Uterus (tissue), 4 donors: ENCODE results near the gene LRP8. TPM values are rescaled to one million over a fixed set of nuclear protein-coding genes. Genes with fewer than 3 reads are reported as not detected.

Experiments
- DNase-seq, 2 donors: peaks; one replicate each; pipeline ENCODE4 v3.0.0-alpha.2; 2019 to 2020
- H3K27ac ChIP-seq, 2 donors: fragments of 200-600 bp; sonication (generic); 1 replicate in 1 of 2; 2 replicates in 1 of 2; pipeline ENCODE4 v1.5.1; 2016 to 2018
- H3K27me3 ChIP-seq, 2 donors: fragments of 200-600 bp; sonication (generic); one replicate each; pipeline ENCODE4 v1.5.1; 2018 to 2019; ENCODE audit warnings: control low read depth in 1 of 2
- H3K36me3 ChIP-seq, 2 donors: fragments of 200-600 bp; sonication (generic); one replicate each; pipeline ENCODE4 v1.5.1; 2019; ENCODE audit warnings: control low read depth in 1 of 2
- H3K4me1 ChIP-seq, 2 donors: fragments of 200-600 bp; sonication (generic); one replicate each; pipeline ENCODE4 v1.5.1; 2018 to 2019; ENCODE audit warnings: control low read depth in 1 of 2
- H3K4me3 ChIP-seq, 2 donors: fragments of 200-600 bp; sonication (generic); 1 replicate in 1 of 2; 2 replicates in 1 of 2; pipeline ENCODE4 v1.5.1; 2018 to 2019; ENCODE audit warnings: mild to moderate bottlenecking in 1 of 2
- H3K9me3 ChIP-seq, 2 donors: fragments of 200-600 bp; sonication (generic); one replicate each; pipeline ENCODE4 v1.5.1; 2019; ENCODE audit warnings: control low read depth in 1 of 2
- CTCF ChIP-seq, 4 experiments: fragments of 200-600 bp in 2 of 4; fragments of 450-650 bp in 2 of 4; sonication (generic) in 2 of 4; IDR thresholded peaks; one replicate each; pipeline ENCODE4 v1.5.1; 2016 to 2019; ENCODE audit warnings: antibody characterized with exemption in 4 of 4, mild to moderate bottlenecking in 2 of 4, moderate library complexity in 1 of 4
- POLR2A ChIP-seq, 2 donors: fragments of 450-650 bp; IDR thresholded peaks; one replicate each; pipeline ENCODE4 v1.6.1; 2016; ENCODE audit warnings: antibody characterized with exemption in 2 of 2, mild to moderate bottlenecking in 1 of 2, moderate library complexity in 1 of 2
- intact Hi-C: fragments of 100-400 bp; cut with DNase I; formaldehyde crosslinking; loops from one replicate; pipeline ENCODE4 v1.15.1; 2023; ENCODE audit warnings: low total_unique reads
- total RNA-seq, 4 donors: library from RNA; depleted of rRNA in 3 of 4; stranded (reverse); fragments of >200 nt in 3 of 4; gene quantifications; one replicate each; pipeline versions ENCODE4 v1.1.0 to v1.2.4, GENCODE V29; 2014 to 2023
- donor health status: DM: yes; HTN: yes; CAD: no.

The LRP8 gene
- total RNA-seq, 4 donors from 2014 or later = 1.5 to 15.3 (median 8.5) TPM

- H3K4me1 ChIP-seq = no peaks in the 10 kb centered on the region
- H3K36me3 ChIP-seq = no peaks in the 10 kb centered on the region
- peak overlapping the region; percentile 92 to 95 for H3K27ac ChIP-seq
- H3K27me3 ChIP-seq = no peaks in the 10 kb centered on the region
- H3K9me3 ChIP-seq = no peaks in the 10 kb centered on the region
- no peak for DNase-seq
- intact Hi-C loops = no loop called here
- TF ChIP-seq POLR2A (IDR thresholded peaks at IDR 0.05) = no peak
- no peak for TF ChIP-seq CTCF (IDR thresholded peaks at IDR 0.05)
- H3K4me3 ChIP-seq = peak overlapping the region; percentile 52 to 91
Observed at GRCh38 chr1:53219711-53220110, 108.2 kb downstream of the LRP8 start.

GRCh38 chr1:53218201-53218600 lies 109.7 kb downstream of the LRP8 start:
- H3K36me3 ChIP-seq = no peaks in the 10 kb centered on the region

GRCh38 chr1:53214376-53214940 lies 113.4 kb downstream of the LRP8 start:
- Histone ChIP-seq H3K27me3 (no peaks in the 10 kb centered on the region), H3K9me3 (no peaks in the 10 kb centered on the region), H3K4me3 (no peak overlapping the region), H3K27ac (no peak overlapping the region), H3K36me3 (no peaks in the 10 kb centered on the region), H3K4me1 (no peaks in the 10 kb centered on the region)
- TF ChIP-seq POLR2A (IDR thresholded peaks at IDR 0.05) (no peak), CTCF (IDR thresholded peaks at IDR 0.05) (no peak)
- intact Hi-C loops = no loop called here
- DNase-seq = no peak

More at GRCh38 chr1:53218201-53218600, 109.7 kb downstream of the LRP8 start:
- H3K9me3 ChIP-seq = no peaks in the 10 kb centered on the region
- H3K4me3 ChIP-seq = no peak overlapping the region
- TF ChIP-seq CTCF (IDR thresholded peaks at IDR 0.05) = no peak
- TF ChIP-seq POLR2A (IDR thresholded peaks at IDR 0.05) = no peak
- H3K27me3 ChIP-seq = no peaks in the 10 kb centered on the region
- intact Hi-C loops = no loop called here
- DNase-seq = no peak
- no peak overlapping the region for H3K27ac ChIP-seq
- H3K4me1 ChIP-seq = no peaks in the 10 kb centered on the region

GRCh38 chr1:53210954-53211353 lies 116.9 kb downstream of the LRP8 start:
- H3K4me1 ChIP-seq = no peaks in the 10 kb centered on the region
- H3K9me3 ChIP-seq = no peaks in the 10 kb centered on the region
- no peaks in the 10 kb centered on the region for H3K27me3 ChIP-seq
- TF ChIP-seq POLR2A (IDR thresholded peaks at IDR 0.05) (no peak), CTCF (IDR thresholded peaks at IDR 0.05) (no peak)
- DNase-seq = no peak
- no peak overlapping the region for H3K27ac ChIP-seq
- H3K4me3 ChIP-seq = no peak overlapping the region
- no peaks in the 10 kb centered on the region for H3K36me3 ChIP-seq
- intact Hi-C loops = no loop called here

- no peak overlapping the region for H3K27ac ChIP-seq
- H3K36me3 ChIP-seq = no peaks in the 10 kb centered on the region
- intact Hi-C loops = no loop called here
Observed at GRCh38 chr1:53210352-53210751, 117.5 kb downstream of the LRP8 start.

More at GRCh38 chr1:53210352-53210751, 117.5 kb downstream of the LRP8 start:
- no peaks in the 10 kb centered on the region for H3K9me3 ChIP-seq
- no peaks in the 10 kb centered on the region for H3K4me1 ChIP-seq
- DNase-seq = no peak
- no peak overlapping the region for H3K4me3 ChIP-seq
- TF ChIP-seq POLR2A (IDR thresholded peaks at IDR 0.05) = no peak
- TF ChIP-seq CTCF (IDR thresholded peaks at IDR 0.05) = no peak
- H3K27me3 ChIP-seq = no peaks in the 10 kb centered on the region
